ENCODE results near the gene SMAP2.

Gene SMAP2

DNA sequence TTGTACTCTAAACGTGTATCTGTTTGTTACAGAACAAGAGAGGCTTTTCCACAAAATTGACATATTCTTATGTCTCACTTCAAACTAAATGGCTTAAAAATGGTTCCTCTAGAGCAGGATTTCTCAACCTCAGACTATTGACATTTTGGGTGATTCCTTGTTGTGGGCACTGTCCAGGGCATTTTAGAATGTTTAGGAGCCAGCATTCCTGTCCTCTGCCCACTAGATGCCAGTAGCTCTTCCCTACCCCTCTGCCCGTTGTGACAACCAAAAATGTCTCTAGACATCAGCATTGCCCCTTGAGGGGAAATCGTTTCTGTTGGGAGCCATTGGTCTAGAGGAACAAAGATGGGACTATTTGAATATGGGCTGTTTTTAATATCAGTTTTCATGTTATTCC is 17.3 kb downstream of the SMAP2 start:
- no peak for DNase-seq (ENCODE audit: low read depth)

GRCh38 chr1:40391688-40392145 is 18.2 kb downstream of the SMAP2 start:
- no peak for DNase-seq (ENCODE audit: low read depth)

DNA sequence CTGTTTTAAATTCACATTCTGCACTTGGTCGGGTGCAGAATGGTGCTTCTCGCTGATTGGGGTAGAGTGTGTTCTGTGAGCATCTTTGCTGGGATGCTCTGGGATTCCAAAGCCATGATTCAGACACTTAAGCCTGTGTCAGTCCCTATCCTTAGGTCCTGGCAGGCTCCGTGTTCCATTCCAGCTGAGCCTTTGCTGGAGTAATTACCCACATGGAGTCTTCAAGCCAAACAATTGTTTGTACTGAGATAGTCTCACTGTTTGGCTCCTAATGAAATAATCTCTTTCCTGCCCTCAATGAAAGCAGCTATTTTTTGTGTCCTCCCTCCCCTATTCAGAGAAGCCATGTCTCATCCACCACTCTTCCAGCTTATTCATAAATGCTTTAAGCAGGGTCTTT is 18.7 kb downstream of the SMAP2 start:
- DNase-seq (ENCODE audit: low read depth): no peak

- DNase-seq (ENCODE audit: low read depth): no peak
These were observed 19.6 kb downstream of the SMAP2 start for GRCh38 chr1:40393173-40393572.

GRCh38 chr1:40394491-40395172 is 21.1 kb downstream of the SMAP2 start:
- DNase-seq (ENCODE audit: low read depth): no peak

DNA sequence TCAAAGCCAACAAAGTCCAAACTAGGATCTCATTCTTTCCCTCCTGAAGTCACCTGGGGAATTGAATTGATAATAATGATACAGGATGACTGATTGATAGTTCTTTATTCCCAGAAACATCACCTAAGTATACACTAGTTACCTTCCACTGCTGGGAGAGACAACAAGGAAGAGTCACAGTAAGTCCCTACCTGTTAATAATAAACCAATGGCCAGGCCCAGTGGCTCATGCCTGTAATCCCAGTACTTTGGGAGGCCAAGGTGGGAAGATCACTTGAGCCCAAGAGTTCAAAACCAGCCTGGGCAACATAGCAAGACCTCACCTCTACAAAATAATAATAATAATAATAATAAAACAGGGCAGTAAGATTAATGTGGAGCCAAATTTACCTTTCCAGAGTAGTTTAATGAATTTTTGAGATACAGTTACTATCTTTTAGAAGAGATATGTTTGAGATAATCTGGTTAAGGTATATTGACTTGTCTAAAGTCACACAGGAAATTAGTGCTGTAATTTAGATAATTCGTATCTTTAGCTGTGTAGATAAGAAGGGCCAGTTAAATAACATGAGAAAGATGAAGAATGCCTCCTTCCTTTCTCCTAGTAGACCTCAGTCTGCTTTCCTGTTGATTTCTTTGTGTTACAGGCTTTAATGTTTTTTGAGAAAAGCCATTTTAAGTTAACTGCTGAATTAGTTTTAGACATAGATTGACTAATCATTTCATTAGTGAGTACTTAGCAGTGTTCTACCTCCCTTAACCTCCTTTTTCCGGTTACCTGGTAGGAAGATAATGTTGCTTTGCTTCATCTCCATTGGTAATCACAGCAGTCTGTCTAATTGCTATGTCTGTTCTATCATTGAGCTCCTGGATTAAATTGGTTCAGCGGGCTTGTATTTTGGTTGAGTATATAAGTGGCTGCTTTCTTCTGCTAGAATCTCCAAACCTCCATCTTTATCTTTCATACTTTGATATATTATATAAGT is 22.0 kb downstream of the SMAP2 start:
- no peak for DNase-seq (ENCODE audit: low read depth)

DNA sequence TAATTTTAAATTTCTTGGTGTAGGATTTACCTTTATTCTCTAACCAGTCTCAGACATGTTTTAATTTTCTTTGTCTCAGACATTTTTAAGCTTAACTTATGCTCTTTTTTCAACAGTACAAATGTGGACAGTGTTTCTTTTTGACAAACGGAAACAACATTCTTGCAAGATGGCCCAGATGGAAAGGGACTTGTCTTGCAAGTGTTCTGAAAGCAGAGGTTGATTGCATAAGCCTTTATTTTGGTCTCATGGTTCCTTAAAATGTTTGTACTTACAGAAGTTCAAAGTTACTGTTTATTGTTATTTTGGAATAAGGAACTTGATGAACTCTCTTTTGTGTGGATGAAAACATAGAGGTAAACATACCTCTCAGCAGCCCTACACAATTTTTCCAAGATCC is 22.9 kb downstream of the SMAP2 start:
- DNase-seq (ENCODE audit: low read depth): no peak

DNA sequence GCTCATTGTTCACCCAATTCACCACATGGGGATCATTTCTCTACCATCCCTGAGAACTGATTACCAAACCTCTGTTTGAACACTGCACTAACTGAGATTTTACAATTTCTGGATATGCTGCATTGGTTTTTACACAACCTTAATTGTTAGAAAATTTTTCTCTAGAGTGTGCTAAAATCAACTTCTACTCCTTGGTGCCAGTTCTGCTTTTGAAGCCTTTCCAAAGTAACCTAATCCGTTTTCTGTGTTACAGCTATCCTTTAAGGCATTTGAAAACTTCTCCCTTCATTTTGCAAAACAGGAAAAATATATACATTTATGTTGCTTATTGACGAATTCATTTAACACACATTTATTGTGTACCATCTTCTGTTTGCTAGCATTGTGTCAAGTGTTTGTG is 23.7 kb downstream of the SMAP2 start:
- DNase-seq (ENCODE audit: low read depth): no peak

- no peak for DNase-seq (ENCODE audit: low read depth)
These were observed 26.6 kb downstream of the SMAP2 start for GRCh38 chr1:40399984-40400704.

GRCh38 chr1:40401473-40402201 is 28.1 kb downstream of the SMAP2 start:
- DNase-seq (ENCODE audit: low read depth): no peak

DNA sequence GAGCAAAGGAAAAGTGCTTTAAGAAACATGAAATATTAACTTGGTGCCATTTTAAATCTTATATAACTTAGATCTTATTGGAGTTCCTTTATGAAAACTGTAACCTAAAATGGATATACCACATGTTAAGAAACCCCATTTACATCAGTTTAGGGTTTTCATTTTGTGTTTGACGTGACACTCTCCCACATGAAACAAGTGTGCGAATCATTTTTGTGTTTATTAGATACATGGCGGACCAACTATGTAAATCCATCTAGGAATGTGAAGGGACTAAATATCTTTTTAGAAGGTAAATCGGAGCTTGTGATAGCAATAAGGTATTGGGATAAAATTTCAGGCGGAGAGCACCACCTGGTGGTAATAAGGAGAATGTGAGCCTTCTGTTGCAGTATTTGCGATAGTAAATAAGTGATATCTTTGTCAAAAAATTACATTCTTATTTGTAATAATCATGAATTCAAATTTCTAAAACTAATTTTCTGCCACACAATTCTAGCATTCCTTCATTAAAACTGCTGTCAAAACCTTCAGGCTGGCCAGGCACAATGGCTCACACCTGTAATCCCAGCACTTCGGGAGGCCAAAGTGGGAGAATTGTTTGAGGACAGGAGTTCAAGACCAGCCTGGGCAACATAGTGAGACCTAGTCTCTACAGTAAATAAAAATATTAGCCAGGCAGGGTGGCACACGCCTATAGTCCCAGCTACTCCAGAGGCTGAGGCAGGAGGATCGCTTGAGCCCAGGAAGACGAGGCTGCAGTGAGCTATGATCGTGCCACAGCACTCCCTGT is 31.3 kb downstream of the SMAP2 start:
- DNase-seq (ENCODE audit: low read depth): no peak

GRCh38 chr1:40405812-40406211 is 32.3 kb downstream of the SMAP2 start:
- DNase-seq (ENCODE audit: low read depth): no peak

DNA sequence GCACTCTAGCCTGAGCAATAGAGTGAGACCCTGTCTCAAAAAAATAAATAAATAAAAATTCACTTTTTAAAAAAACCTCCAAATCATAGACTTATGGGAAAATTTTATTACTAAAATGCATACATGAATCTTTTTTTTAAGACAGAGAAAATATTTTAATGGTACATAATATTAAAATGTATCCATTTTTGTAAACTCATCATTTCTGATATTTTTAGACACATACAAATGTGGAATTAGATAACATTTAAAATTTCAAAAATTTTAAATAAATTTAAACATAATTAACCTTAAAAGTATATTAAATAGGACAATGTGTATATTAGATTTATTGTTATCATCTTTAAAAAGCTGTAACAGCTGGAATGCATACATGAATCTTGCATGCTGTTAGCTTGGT is 33.9 kb downstream of the SMAP2 start:
- no peak for DNase-seq (ENCODE audit: low read depth)

DNA sequence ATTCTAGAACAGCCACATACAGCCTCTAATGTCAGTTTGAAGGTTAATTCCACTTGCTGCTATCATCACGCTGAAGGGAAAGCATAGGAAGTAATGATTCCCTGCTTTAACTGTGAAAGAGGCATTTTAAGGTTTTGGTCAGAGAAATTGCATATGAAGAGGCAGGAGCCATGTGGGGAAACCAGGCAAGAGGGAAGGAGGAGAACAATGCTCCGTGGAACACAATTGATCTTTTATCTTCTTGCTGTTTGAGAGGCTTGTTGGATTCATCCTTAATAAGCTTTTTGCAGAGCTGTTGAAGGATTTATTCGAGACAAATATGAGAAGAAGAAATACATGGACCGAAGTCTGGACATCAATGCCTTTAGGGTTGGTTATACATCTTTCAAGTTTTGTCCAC is 35.9 kb downstream of the SMAP2 start:
- no peak for DNase-seq (ENCODE audit: low read depth)

DNA sequence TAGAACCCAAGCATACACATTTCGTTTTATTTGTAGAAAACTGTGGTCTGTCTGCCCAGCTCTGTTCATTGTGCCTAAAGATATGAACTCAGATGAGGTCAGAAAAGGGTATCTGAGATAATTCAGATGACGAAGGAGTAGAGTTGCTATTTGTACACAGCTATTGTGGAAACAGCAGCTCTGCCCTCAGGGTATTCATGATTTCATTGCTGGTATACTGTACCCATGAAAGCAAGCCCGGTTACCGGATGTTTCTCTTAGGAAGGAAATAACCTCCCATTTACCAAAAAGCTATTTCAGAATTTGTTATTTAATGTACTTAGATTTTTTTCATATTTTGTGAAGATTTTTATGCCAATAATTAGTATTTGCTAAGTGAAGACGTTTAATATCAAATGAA is 37.8 kb downstream of the SMAP2 start:
- no peak for DNase-seq (ENCODE audit: low read depth)

- no peak for DNase-seq (ENCODE audit: low read depth)
These were observed 38.3 kb downstream of the SMAP2 start for GRCh38 chr1:40411843-40412242.

DNA sequence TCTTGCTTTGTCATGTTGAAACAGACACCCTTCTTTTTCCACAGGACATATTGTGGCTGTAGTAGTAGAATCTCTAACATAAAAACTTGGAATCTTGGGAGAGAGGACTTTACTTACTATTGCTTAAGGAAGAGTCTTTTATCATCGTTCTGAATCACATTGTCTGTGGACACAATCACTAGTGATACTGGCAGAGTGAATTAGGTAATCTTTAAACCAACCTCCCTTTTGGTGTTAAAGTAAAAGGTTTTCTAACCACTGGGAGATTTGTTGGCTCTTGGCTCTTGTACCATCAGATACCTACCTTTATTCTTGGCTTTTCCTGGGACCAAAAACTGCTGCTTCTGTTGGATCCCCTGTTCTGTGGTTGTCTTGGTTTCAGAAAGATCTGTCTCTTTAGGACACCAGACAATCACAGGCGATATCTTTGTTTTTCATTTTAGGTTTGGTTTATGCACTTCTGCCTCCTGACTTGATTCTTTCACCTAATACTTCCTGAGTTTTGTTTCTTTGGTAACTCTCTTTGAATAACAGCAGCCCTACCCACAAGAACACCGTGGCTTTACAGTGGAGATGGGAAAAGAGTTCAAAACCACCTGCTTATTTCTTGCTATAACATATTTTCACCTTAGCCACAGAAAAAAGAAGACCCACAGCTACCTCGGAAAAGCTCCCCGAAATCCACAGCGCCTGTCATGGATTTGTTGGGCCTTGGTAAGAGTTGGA is 40.2 kb downstream of the SMAP2 start:
- DNase-seq (ENCODE audit: low read depth): no peak

- no peak for DNase-seq (ENCODE audit: low read depth)
These were observed 40.8 kb downstream of the SMAP2 start for GRCh38 chr1:40414331-40414730.

DNA sequence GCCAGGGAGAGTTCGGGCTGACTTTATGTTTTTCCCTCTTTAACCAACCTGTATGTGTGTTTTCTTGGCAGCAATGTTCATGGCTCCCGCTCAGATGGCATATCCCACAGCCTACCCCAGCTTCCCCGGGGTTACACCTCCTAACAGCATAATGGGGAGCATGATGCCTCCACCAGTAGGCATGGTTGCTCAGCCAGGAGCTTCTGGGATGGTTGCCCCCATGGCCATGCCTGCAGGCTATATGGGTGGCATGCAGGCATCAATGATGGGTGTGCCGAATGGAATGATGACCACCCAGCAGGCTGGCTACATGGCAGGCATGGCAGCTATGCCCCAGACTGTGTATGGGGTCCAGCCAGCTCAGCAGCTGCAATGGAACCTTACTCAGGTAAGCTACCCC is 43.2 kb downstream of the SMAP2 start:
- no peak for DNase-seq (ENCODE audit: low read depth)

Data from stimulated activated CD8-positive, alpha-beta memory T cell treated with anti-CD3 and anti-CD28 coated beads, Interleukin-7, amount 100 ng/mL, for 24 hours (primary cell).